HUES64 (cell line): ENCODE data around the gene FRMPD1.
"Not testable (repeated sequence)": the region's sequence is repeated elsewhere in the genome, so short reads cannot be mapped to it uniquely, and the experiment has no call there.

ENCODE experiments used
- H3K27ac ChIP-seq: 2 replicates; pipeline ENCODE4 v1.7.0; 2013; ENCODE audit warnings: low read depth, low read length, inconsistent platforms
- H3K27me3 ChIP-seq: 2 replicates; pipeline ENCODE4 v1.6.1; 2013; ENCODE audit warnings: mild to moderate bottlenecking, low read length; ENCODE audit not compliant: insufficient read depth
- H3K36me3 ChIP-seq: 2 replicates; pipeline ENCODE4 v1.6.1; 2013; ENCODE audit warnings: mild to moderate bottlenecking, low read length; ENCODE audit not compliant: insufficient read depth
- H3K4me1 ChIP-seq: 2 replicates; pipeline ENCODE4 v1.6.1; 2013; ENCODE audit warnings: mild to moderate bottlenecking, low read length, moderate library complexity; ENCODE audit not compliant: insufficient read depth
- H3K4me3 ChIP-seq: 2 replicates; pipeline ENCODE4 v1.5.1; 2013; ENCODE audit warnings: mild to moderate bottlenecking, low read length, moderate library complexity
- H3K9ac ChIP-seq: 2 replicates; pipeline ENCODE4 v1.6.1; 2013; ENCODE audit warnings: mild to moderate bottlenecking, low read depth, low read length
- H3K9me3 ChIP-seq: 2 replicates; pipeline ENCODE4 v1.6.1; 2013; ENCODE audit warnings: low read depth, low read length; ENCODE audit not compliant: insufficient read depth
- WGBS: fragments of 150-250, 120-280 bp; methylation state at CpG from one replicate; pipeline ENCODE4 v1.1.7; 2013; ENCODE audit warnings: missing lambda C conversion rate; 5-methylcytosine and 5-hydroxymethylcytosine counted together

Gene FRMPD1

GRCh38 chr9:37758747-37759146, 108.0 kb downstream of the FRMPD1 start:
- Histone ChIP-seq H3K27ac (no peak overlapping the region), H3K27me3 (no peaks in the 10 kb centered on the region), H3K9me3 (no peaks in the 10 kb centered on the region), H3K4me3 (no peak overlapping the region), H3K4me1 (no peaks in the 10 kb centered on the region), H3K36me3 (no peaks in the 10 kb centered on the region), H3K9ac (no peak overlapping the region)
- WGBS = 90% methylated on average over 3 of the region's 3 CpGs

GRCh38 chr9:37760416-37761161, 109.8 kb downstream of the FRMPD1 start:
- 95% methylated on average over 7 of the region's 7 CpGs for WGBS
- Histone ChIP-seq H3K36me3 (no peaks in the 10 kb centered on the region), H3K4me1 (no peaks in the 10 kb centered on the region), H3K4me3 (no peak overlapping the region), H3K27ac (no peak overlapping the region), H3K9ac (no peak overlapping the region), H3K9me3 (no peaks in the 10 kb centered on the region), H3K27me3 (no peaks in the 10 kb centered on the region)

- H3K4me1 ChIP-seq = no peaks in the 10 kb centered on the region
- 60% methylated on average over 3 of the region's 3 CpGs for WGBS
- H3K4me3 ChIP-seq = no peak overlapping the region
- H3K9ac ChIP-seq = no peak overlapping the region
- H3K27me3 ChIP-seq = no peaks in the 10 kb centered on the region
- no peaks in the 10 kb centered on the region for H3K36me3 ChIP-seq
- no peaks in the 10 kb centered on the region for H3K9me3 ChIP-seq
- H3K27ac ChIP-seq = no peak overlapping the region
These were observed 110.8 kb downstream of the FRMPD1 start for GRCh38 chr9:37761511-37761910.

GRCh38 chr9:37765263-37765662, 114.5 kb downstream of the FRMPD1 start:
- H3K27me3 ChIP-seq, H3K4me3 ChIP-seq, H3K9me3 ChIP-seq, H3K9ac ChIP-seq, H3K27ac ChIP-seq, H3K4me1 ChIP-seq, H3K36me3 ChIP-seq: not testable (repeated sequence)
- 70% methylated on average over 4 of the region's 6 CpGs for WGBS

- peaks cover 25% of the 10 kb centered on the region for H3K36me3 ChIP-seq
- no peaks in the 10 kb centered on the region for H3K9me3 ChIP-seq
- H3K4me3 ChIP-seq = no peak overlapping the region
- H3K27me3 ChIP-seq = no peaks in the 10 kb centered on the region
- no peak overlapping the region for H3K9ac ChIP-seq
- H3K27ac ChIP-seq = no peak overlapping the region
- H3K4me1 ChIP-seq = no peaks in the 10 kb centered on the region
- WGBS = 83% methylated on average over 5 of the region's 5 CpGs
These were observed 118.6 kb downstream of the FRMPD1 start for GRCh38 chr9:37769306-37769705.

- H3K9ac ChIP-seq = no peak overlapping the region
- no peaks in the 10 kb centered on the region for H3K4me1 ChIP-seq
- 99% methylated on average over 3 of the region's 3 CpGs for WGBS
- H3K27me3 ChIP-seq = no peaks in the 10 kb centered on the region
- H3K4me3 ChIP-seq = no peak overlapping the region
- H3K36me3 ChIP-seq = peaks cover 29% of the 10 kb centered on the region
- H3K9me3 ChIP-seq = no peaks in the 10 kb centered on the region
- no peak overlapping the region for H3K27ac ChIP-seq
These were observed 119.2 kb downstream of the FRMPD1 start for GRCh38 chr9:37769995-37770394.

- H3K9ac ChIP-seq = no peak overlapping the region
- H3K4me1 ChIP-seq = no peaks in the 10 kb centered on the region
- no peaks in the 10 kb centered on the region for H3K27me3 ChIP-seq
- 89% methylated on average over 1 of the region's 1 CpG for WGBS
- no peaks in the 10 kb centered on the region for H3K9me3 ChIP-seq
- H3K4me3 ChIP-seq = no peak overlapping the region
- peaks cover 75% of the 10 kb centered on the region for H3K36me3 ChIP-seq
- H3K27ac ChIP-seq = no peak overlapping the region
These were observed 124.6 kb downstream of the FRMPD1 start for GRCh38 chr9:37775216-37775919.

GRCh38 chr9:37776328-37776727, 125.6 kb downstream of the FRMPD1 start:
- Histone ChIP-seq H3K4me3 (no peak overlapping the region), H3K36me3 (peaks cover 82% of the 10 kb centered on the region), H3K4me1 (no peaks in the 10 kb centered on the region), H3K27me3 (no peaks in the 10 kb centered on the region), H3K9me3 (no peaks in the 10 kb centered on the region), H3K27ac (no peak overlapping the region), H3K9ac (no peak overlapping the region)
- 96% methylated on average over 5 of the region's 5 CpGs for WGBS

GRCh38 chr9:37778534-37778933, 127.8 kb downstream of the FRMPD1 start:
- no peak overlapping the region for H3K27ac ChIP-seq
- H3K27me3 ChIP-seq = no peaks in the 10 kb centered on the region
- no peak overlapping the region for H3K4me3 ChIP-seq
- no peaks in the 10 kb centered on the region for H3K9me3 ChIP-seq
- H3K4me1 ChIP-seq = no peaks in the 10 kb centered on the region
- peaks cover 87% of the 10 kb centered on the region for H3K36me3 ChIP-seq
- WGBS = 97% methylated on average over 2 of the region's 2 CpGs
- H3K9ac ChIP-seq = no peak overlapping the region

GRCh38 chr9:37784291-37784615, 133.5 kb downstream of the FRMPD1 start:
- no peaks in the 10 kb centered on the region for H3K9me3 ChIP-seq
- peak overlapping the region; percentile 95 for H3K9ac ChIP-seq
- H3K4me3 ChIP-seq = peak overlapping the region; percentile 98
- H3K27ac ChIP-seq = peak overlapping the region; percentile 89; the same call in 1 of the 2 replicates
- H3K4me1 ChIP-seq = peaks cover 5% of the 10 kb centered on the region; the same call in 1 of the 2 replicates
- under 1% methylated on average over 6 of the region's 6 CpGs for WGBS
- peaks cover 3% of the 10 kb centered on the region; the same call in 1 of the 2 replicates for H3K27me3 ChIP-seq
- H3K36me3 ChIP-seq = peaks cover 47% of the 10 kb centered on the region

GRCh38 chr9:37784616-37785483, 134.1 kb downstream of the FRMPD1 start, which contains the start of gene EXOSC3:
Gene EXOSC3, minus strand, starts transcription at chr9:37785064. Its CDS starts 20 bp downstream, at chr9:37785044.
- peaks cover 41% of the 10 kb centered on the region for H3K36me3 ChIP-seq
- peaks cover 6% of the 10 kb centered on the region; the same call in 1 of the 2 replicates for H3K27me3 ChIP-seq
- under 1% methylated on average over 73 of the region's 73 CpGs for WGBS
- peaks cover 5% of the 10 kb centered on the region; the same call in 1 of the 2 replicates for H3K4me1 ChIP-seq
- peak within 1 kb of the TSS; percentile 98 for H3K4me3 ChIP-seq
- H3K9ac ChIP-seq = peak within 1 kb of the TSS; percentile 95
- no peaks in the 10 kb centered on the region for H3K9me3 ChIP-seq
- peak within 1 kb of the TSS; percentile 89; the same call in 1 of the 2 replicates for H3K27ac ChIP-seq
